GM12892 (cell line): Measurements from ENCODE around the gene ADD1.

Experiments
- POLR2A ChIP-seq: IDR thresholded peaks from 2 replicates; pipeline ENCODE4 v1.6.1; 2011; ENCODE audit warnings: low read depth, low read length, control low read depth
- POLR2AphosphoS5 ChIP-seq: IDR thresholded peaks from 2 replicates; pipeline ENCODE4 v1.6.1; 2011; ENCODE audit warnings: low read depth, low read length, control low read depth

DNA sequence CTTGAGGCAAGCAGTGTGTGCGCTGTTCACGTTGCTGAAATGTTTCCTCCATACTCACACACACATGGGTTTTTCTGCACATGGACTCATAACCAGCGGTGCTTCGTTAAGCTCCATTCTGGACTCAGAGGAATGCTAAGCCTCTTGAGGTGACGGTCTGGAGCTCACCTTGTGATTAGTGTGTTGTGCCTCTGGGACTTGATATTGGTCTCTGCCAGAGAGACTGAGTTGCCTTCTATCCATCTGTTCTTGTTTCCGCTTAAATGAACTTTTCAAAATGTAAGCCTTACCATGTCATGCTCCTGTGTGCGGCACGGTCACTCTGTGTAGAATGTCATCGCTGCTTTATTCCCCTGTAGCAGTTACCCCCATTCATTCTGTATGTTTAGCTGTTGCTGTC, 42.5 kb downstream of the ADD1 start:
- no peak for TF ChIP-seq POLR2AphosphoS5
- no peak for TF ChIP-seq POLR2A
